ENCODE measurements around the gene CENPT.

- TF ChIP-seq CTCF (conservative IDR thresholded peaks at IDR 0.05; ENCODE audit: low read length) (no peak), EZH2phosphoT487 (IDR thresholded peaks at IDR 0.05; ENCODE audit: borderline replicate concordance, low read depth, low read length) (no peak)
Measured at GRCh38 chr16:67856927-67857546, 9.5 kb upstream of the CENPT start.
